IMR-90 (cell line): ENCODE data around the gene POFUT2. TPM values are rescaled to one million over a fixed set of nuclear protein-coding genes. Genes with fewer than 3 reads are reported as not detected.

Experiments
- ATAC-seq: fragments of 200-7000 bp; cut with Tn5 transposase; 2 replicates; pipeline ENCODE4 v1.9.1; 2020; ENCODE audit warnings: low read depth, mild to moderate bottlenecking, moderate library complexity
- BruUV-seq: library from RNA; stranded (reverse); fragments of 400-500 nt; replicated peaks from 2 replicates; lab custom pipeline; 2021; lab: Mats Ljungman, UMichigan
- CTCF ChIA-PET: fragments of 300-600 bp; formaldehyde crosslinking; extraction: SDS; loops from one replicate; lab custom pipeline; 2021; ENCODE audit warnings: antibody characterized with exemption; lab: Yijun Ruan, JAX
- POLR2A ChIA-PET: fragments of 300-600 bp; sonication (Branson Sonifier 250); formaldehyde crosslinking; loops from one replicate; lab custom pipeline; 2022; ENCODE audit warnings: antibody characterized with exemption; ENCODE audit not compliant: unreplicated experiment; lab: Charles Lee
- DNase-seq: peaks from one replicate; pipeline ENCODE4 v3.0.0; 2013
- H2AFZ ChIP-seq: replicated peaks from 2 replicates; pipeline ENCODE3; 2013; ENCODE audit warnings: low read length, mild to moderate bottlenecking; ENCODE audit not compliant: poor library complexity
- H2AK5ac ChIP-seq: 2 replicates; pipeline ENCODE4 v1.6.1; 2013; ENCODE audit warnings: low read depth, low read length, inconsistent platforms
- H2AK9ac ChIP-seq: replicated peaks from 2 replicates; pipeline ENCODE3; 2013; ENCODE audit warnings: mild to moderate bottlenecking, low read depth, low read length, moderate library complexity; ENCODE audit not compliant: poor library complexity
- H2BK120ac ChIP-seq: 2 replicates; pipeline ENCODE4 v1.6.1; 2013; ENCODE audit warnings: low read depth, low read length, inconsistent platforms
- H2BK15ac ChIP-seq: 3 replicates; pipeline ENCODE4 v1.6.1; 2013; ENCODE audit warnings: low read depth, low read length, inconsistent platforms
- H2BK20ac ChIP-seq: 2 replicates; pipeline ENCODE4 v1.6.1; 2013; ENCODE audit warnings: low read depth, mild to moderate bottlenecking, inconsistent platforms, low read length, moderate library complexity
- H2BK5ac ChIP-seq: 2 replicates; pipeline ENCODE4 v1.6.1; 2013; ENCODE audit warnings: mild to moderate bottlenecking, low read depth, low read length, inconsistent platforms; ENCODE audit not compliant: poor library complexity, severe bottlenecking
- H3K14ac ChIP-seq: replicated peaks from 2 replicates; pipeline ENCODE4 v1.6.1; 2013; ENCODE audit warnings: low read depth, low read length, inconsistent platforms
- H3K18ac ChIP-seq: 2 replicates; pipeline ENCODE4 v1.6.1; 2013; ENCODE audit warnings: low read depth, low read length, control low read depth
- H3K23ac ChIP-seq: 2 replicates; pipeline ENCODE4 v1.6.1; 2013; ENCODE audit warnings: low read depth, low read length, inconsistent platforms
- H3K27ac ChIP-seq: 2 replicates; pipeline ENCODE4 v1.5.1; 2013; ENCODE audit warnings: mild to moderate bottlenecking, control low read depth, low read length; ENCODE audit not compliant: insufficient read depth
- H3K27me3 ChIP-seq: 2 replicates; pipeline ENCODE4 v1.6.1; 2013; ENCODE audit warnings: low read length; ENCODE audit not compliant: control insufficient read depth, insufficient read depth
- H3K36me3 ChIP-seq: 2 replicates; pipeline ENCODE4 v1.6.1; 2013; ENCODE audit warnings: low read length, mixed read lengths; ENCODE audit not compliant: control insufficient read depth, insufficient read depth
- H3K4ac ChIP-seq: 2 replicates; pipeline ENCODE4 v1.6.1; 2013; ENCODE audit warnings: low read depth, low read length, inconsistent platforms
- H3K4me1 ChIP-seq: 2 replicates; pipeline ENCODE4 v1.6.1; 2013; ENCODE audit warnings: low read length, mixed read lengths; ENCODE audit not compliant: control insufficient read depth, insufficient read depth
- H3K4me2 ChIP-seq: 2 replicates; pipeline ENCODE4 v1.6.1; 2013; ENCODE audit warnings: low read depth, mild to moderate bottlenecking, control low read depth, low read length, moderate library complexity
- H3K4me3 ChIP-seq: 2 replicates; pipeline ENCODE4 v1.5.1; 2013; ENCODE audit warnings: low read depth, mild to moderate bottlenecking, control low read depth, low read length, moderate library complexity; ENCODE audit not compliant: insufficient read depth
- H3K56ac ChIP-seq: 2 replicates; pipeline ENCODE4 v1.6.1; 2013; ENCODE audit warnings: low read length, inconsistent platforms; ENCODE audit not compliant: insufficient read depth; ENCODE audit errors: extremely low read depth
- H3K79me1 ChIP-seq, 2 experiments: 2 replicates each; pipeline ENCODE4 v1.6.1; 2013; ENCODE audit warnings: low read length in 2 of 2, inconsistent platforms in 1 of 2, low read depth in 1 of 2
- H3K9ac ChIP-seq: 2 replicates; pipeline ENCODE4 v1.6.1; 2013; ENCODE audit warnings: low read depth, low read length, control low read depth
- H3K9me1 ChIP-seq: 2 replicates; pipeline ENCODE4 v1.6.1; 2013; ENCODE audit warnings: low read length, inconsistent platforms; ENCODE audit not compliant: insufficient read depth
- H3K9me3 ChIP-seq: 2 replicates; pipeline ENCODE4 v1.6.1; 2013; ENCODE audit warnings: low read length; ENCODE audit not compliant: control insufficient read depth, insufficient read depth
- H4K20me1 ChIP-seq: 2 replicates; pipeline ENCODE4 v1.6.1; 2013; ENCODE audit warnings: low read length, inconsistent platforms; ENCODE audit not compliant: insufficient read depth
- H4K5ac ChIP-seq: 2 replicates; pipeline ENCODE4 v1.6.1; 2013; ENCODE audit warnings: mild to moderate bottlenecking, low read depth, low read length, control low read depth
- H4K8ac ChIP-seq, 2 experiments: 2 replicates each; pipeline ENCODE4 v1.6.1; 2013; ENCODE audit warnings: low read depth in 2 of 2, low read length in 2 of 2, control low read depth in 1 of 2, inconsistent platforms in 1 of 2
- H4K91ac ChIP-seq: 2 replicates; pipeline ENCODE4 v1.6.1; 2013; ENCODE audit warnings: low read depth, low read length, inconsistent platforms; ENCODE audit not compliant: insufficient read depth
- CEBPB ChIP-seq: IDR thresholded peaks from 2 replicates; pipeline ENCODE4 v1.6.1; 2012; ENCODE audit warnings: low read depth, low read length, improper control_type of control experiment
- MAFK ChIP-seq: IDR thresholded peaks from 2 replicates; pipeline ENCODE4 v1.6.1; 2012; ENCODE audit warnings: low read depth, low read length, improper control_type of control experiment
- MAZ ChIP-seq: IDR thresholded peaks from 2 replicates; pipeline ENCODE4 v1.6.1; 2012; ENCODE audit warnings: low read depth, mild to moderate bottlenecking, low read length, improper control_type of control experiment, moderate library complexity, borderline replicate concordance
- MXI1 ChIP-seq: IDR thresholded peaks from 2 replicates; pipeline ENCODE4 v1.6.1; 2012; ENCODE audit warnings: low read depth, mild to moderate bottlenecking, low read length, moderate library complexity, borderline replicate concordance
- RAD21 ChIP-seq: IDR thresholded peaks from 2 replicates; pipeline ENCODE4 v1.6.1; 2012; ENCODE audit warnings: low read length, improper control_type of control experiment
- RFX5 ChIP-seq: IDR thresholded peaks from 2 replicates; pipeline ENCODE4 v1.8.0; 2012; ENCODE audit warnings: low read depth, mild to moderate bottlenecking, low read length, moderate library complexity
- WGBS, 2 experiments: methylation state at CpG; one replicate each; pipeline versions ENCODE4 v1.1.5 to v1.1.7; 2013; ENCODE audit warnings: missing lambda C conversion rate in 2 of 2; ENCODE audit not compliant: insufficient read length in 1 of 2; ENCODE audit errors: extremely low coverage in 2 of 2; 5-methylcytosine and 5-hydroxymethylcytosine counted together
- dilution Hi-C: fragments of 300-500 bp; cut with HindIII; formaldehyde crosslinking; loops from one replicate; pipeline ENCODE4 v1.14.3; 2018; ENCODE audit warnings: low sequenced_read_pairs; ENCODE audit not compliant: unreplicated experiment
- in situ Hi-C: fragments of 300-500 bp; cut with MboI; formaldehyde crosslinking; loops from 3 replicates; pipeline ENCODE4 v1.14.3; 2019; ENCODE audit warnings: low sequenced_read_pairs, inconsistent platforms, mixed read lengths
- intact Hi-C: fragments of 100-400 bp; cut with micrococcal nuclease; formaldehyde crosslinking; loops from 2 replicates; pipeline ENCODE4 v1.10.0; 2022
- polyA plus RNA-seq, 3 experiments: library from polyadenylated mRNA; depleted of rRNA; stranded (reverse); fragments of >200 nt; gene quantifications; 2 replicates each; pipeline ENCODE4 v1.2.3, GENCODE V29; 2012; ENCODE audit warnings: low replicate concordance in 1 of 3
- total RNA-seq: library from RNA; depleted of rRNA; stranded (reverse); fragments of >200 nt; gene quantifications from 2 replicates; pipeline ENCODE4 v1.2.3, GENCODE V29; 2012

The POFUT2 gene
- total and polyA plus RNA-seq, 2 of the 4 experiments (the other 2 are of a cell fraction), result 18.8 to 59.3 TPM

GRCh38 chr21:45297329-45297728, 9.6 kb upstream of the POFUT2 start:
- WGBS, 2 experiments, result 100% methylated on average over 5 of the region's 9 CpGs; no CpG with 5 or more reads in 1 of the 2 experiments
- intact Hi-C loops (no loop called here), in situ Hi-C loops (no loop called here), dilution Hi-C loops (no loop called here)
- BruUV-seq, result no TSS peak
- H3K18ac ChIP-seq, result no peak overlapping the region
- H3K23ac ChIP-seq, result no peak overlapping the region; the same call in 1 of the 2 replicates
- no peaks in the 10 kb centered on the region for H3K36me3 ChIP-seq
- no peak overlapping the region for H2AFZ ChIP-seq
- no peak for ATAC-seq
- no peak overlapping the region for H4K5ac ChIP-seq
- DNase-seq, result no peak
- peaks cover 15 to 64% of the 10 kb centered on the region in 2 experiments for H3K79me1 ChIP-seq
- CTCF ChIA-PET, result no interaction called here
- no peaks in the 10 kb centered on the region; the same call in 1 of the 2 replicates for H4K20me1 ChIP-seq
- no peaks in the 10 kb centered on the region for H3K27me3 ChIP-seq
- H3K4me2 ChIP-seq, result no peak overlapping the region
- H2AK9ac ChIP-seq, result no peak overlapping the region
- no peaks in the 10 kb centered on the region for H3K9me3 ChIP-seq
- no peak overlapping the region for H2BK5ac ChIP-seq
- H3K14ac ChIP-seq, result no peak overlapping the region; the same call in 1 of the 2 replicates
- no peak overlapping the region; the same call in 1 of the 2 replicates for H4K91ac ChIP-seq
- H3K4me3 ChIP-seq, result no peak overlapping the region
- no peak for TF ChIP-seq MXI1
- no peak for TF ChIP-seq RFX5
- TF ChIP-seq RAD21, result no peak
- no peak for TF ChIP-seq MAFK
- TF ChIP-seq CEBPB, result no peak
- no peak for TF ChIP-seq MAZ
- no peak overlapping the region for H3K9ac ChIP-seq
- H3K9me1 ChIP-seq, result peaks cover 13% of the 10 kb centered on the region
- H3K56ac ChIP-seq, result no peak overlapping the region
- peaks cover 46% of the 10 kb centered on the region for H3K4me1 ChIP-seq
- H2AK5ac ChIP-seq, result peak overlapping the region; percentile 66; the same call in 1 of the 2 replicates
- no peak overlapping the region for H3K27ac ChIP-seq
- peak overlapping the region; percentile 73; the same call in 2 of the 3 replicates for H2BK15ac ChIP-seq
- H2BK120ac ChIP-seq, result peak overlapping the region; percentile 45; the same call in 1 of the 2 replicates
- no peak overlapping the region for H3K4ac ChIP-seq
- no peak overlapping the region for H4K8ac ChIP-seq
- 0 out of 2 replicates have a peak overlapping the region, but pooled peaks have one; percentile 29 for H2BK20ac ChIP-seq
- POLR2A ChIA-PET, result interaction anchor here (0.6 kb wide), 1 partner anchor 71 kb away, joined by 3 read pairs; no protein-coding TSS in a partner anchor
